Transverse colon (tissue), 4 donors: ENCODE measurements around the gene LHFPL3.

Experiments used
- EP300 ChIP-seq: sonication (generic); formaldehyde crosslinking; IDR thresholded peaks from one replicate; pipeline ENCODE4 v1.6.1; 2017; ENCODE audit warnings: antibody characterized with exemption, low read depth
- POLR2A ChIP-seq: fragments of 450-650 bp; IDR thresholded peaks from one replicate; pipeline ENCODE4 v1.6.1; 2016; ENCODE audit warnings: antibody characterized with exemption, mild to moderate bottlenecking, moderate library complexity
- POLR2AphosphoS5 ChIP-seq, 3 donors: sonication (generic); formaldehyde crosslinking; IDR thresholded peaks; one replicate each; pipeline ENCODE4 v1.6.1; 2016; ENCODE audit warnings: antibody characterized with exemption in 3 of 3
- TF ChIP-seq, protein P1 (sequence below), 5 experiments: fragments of 200-600 bp in 3 of 5; fragments of 450-650 bp in 2 of 5; sonication (generic) in 3 of 5; IDR thresholded peaks; 1 replicate in 2 of 5; 2 replicates in 3 of 5; pipeline ENCODE4 v1.5.1; 2016 to 2017; ENCODE audit warnings: antibody characterized with exemption in 5 of 5, inconsistent platforms in 3 of 5, mild to moderate bottlenecking in 2 of 5, moderate library complexity in 1 of 5

- TF ChIP-seq, protein P1, sequence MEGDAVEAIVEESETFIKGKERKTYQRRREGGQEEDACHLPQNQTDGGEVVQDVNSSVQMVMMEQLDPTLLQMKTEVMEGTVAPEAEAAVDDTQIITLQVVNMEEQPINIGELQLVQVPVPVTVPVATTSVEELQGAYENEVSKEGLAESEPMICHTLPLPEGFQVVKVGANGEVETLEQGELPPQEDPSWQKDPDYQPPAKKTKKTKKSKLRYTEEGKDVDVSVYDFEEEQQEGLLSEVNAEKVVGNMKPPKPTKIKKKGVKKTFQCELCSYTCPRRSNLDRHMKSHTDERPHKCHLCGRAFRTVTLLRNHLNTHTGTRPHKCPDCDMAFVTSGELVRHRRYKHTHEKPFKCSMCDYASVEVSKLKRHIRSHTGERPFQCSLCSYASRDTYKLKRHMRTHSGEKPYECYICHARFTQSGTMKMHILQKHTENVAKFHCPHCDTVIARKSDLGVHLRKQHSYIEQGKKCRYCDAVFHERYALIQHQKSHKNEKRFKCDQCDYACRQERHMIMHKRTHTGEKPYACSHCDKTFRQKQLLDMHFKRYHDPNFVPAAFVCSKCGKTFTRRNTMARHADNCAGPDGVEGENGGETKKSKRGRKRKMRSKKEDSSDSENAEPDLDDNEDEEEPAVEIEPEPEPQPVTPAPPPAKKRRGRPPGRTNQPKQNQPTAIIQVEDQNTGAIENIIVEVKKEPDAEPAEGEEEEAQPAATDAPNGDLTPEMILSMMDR (IDR thresholded peaks at IDR 0.05): no peak
- TF ChIP-seq POLR2A: no peak
- no peak for TF ChIP-seq EP300
- no peak for TF ChIP-seq POLR2AphosphoS5 (IDR thresholded peaks at IDR 0.05)
Observed at GRCh38 chr7:104814671-104815400, 486.4 kb downstream of the LHFPL3 start.
